Neural crest cell (in vitro differentiated cells): ENCODE data around the gene ZNF417. TPM values are rescaled to one million over a fixed set of nuclear protein-coding genes. Genes with fewer than 3 reads are reported as not detected.

Experiments
- DNase-seq: peaks from one replicate; pipeline ENCODE4 v3.0.0; 2021; ENCODE audit warnings: low read depth, mixed read lengths, low spot score
- H3K27ac Mint-ChIP-seq: one replicate; pipeline ENCODE4 v1.8.0; 2021; ENCODE audit warnings: mild to moderate bottlenecking, mixed read lengths; ENCODE audit not compliant: unreplicated experiment
- H3K27me3 Mint-ChIP-seq: 2 replicates; pipeline ENCODE4 v1.8.0; 2021; ENCODE audit warnings: low read depth, mild to moderate bottlenecking, mixed read lengths
- H3K36me3 Mint-ChIP-seq: 2 replicates; pipeline ENCODE4 v1.8.0; 2021; ENCODE audit warnings: low read depth, mild to moderate bottlenecking, mixed read lengths
- H3K4me1 Mint-ChIP-seq: 2 replicates; pipeline ENCODE4 v1.8.0; 2021; ENCODE audit warnings: mixed read lengths
- H3K4me3 Mint-ChIP-seq: one replicate; pipeline ENCODE4 v1.8.0; 2021; ENCODE audit warnings: mild to moderate bottlenecking, mixed read lengths
- H3K9me3 Mint-ChIP-seq: 2 replicates; pipeline ENCODE4 v1.8.0; 2021; ENCODE audit warnings: mixed read lengths
- CTCF ChIP-seq: fragments of 200-600 bp; sonication (generic); conservative IDR thresholded peaks from 2 replicates; pipeline ENCODE4 v1.5.0; 2021; ENCODE audit warnings: antibody characterized with exemption, mild to moderate bottlenecking
- total RNA-seq: library from RNA; stranded (reverse); gene quantifications from 2 replicates; pipeline ENCODE4 v1.2.1, GENCODE V29; 2021

Gene ZNF417
- total RNA-seq, 1 donor from 2014 or later = 23.3 TPM

GRCh38 chr19:57935731-57936130 is 19.3 kb upstream of the ZNF417 start:
- Mint-ChIP-seq H3K4me1 (peaks cover 12% of the 10 kb centered on the region), H3K27ac (no peak overlapping the region), H3K9me3 (peaks cover 35% of the 10 kb centered on the region), H3K36me3 (peaks cover 73% of the 10 kb centered on the region), H3K4me3 (peak overlapping the region; percentile 100), H3K27me3 (peaks cover 4% of the 10 kb centered on the region)
- TF ChIP-seq CTCF = no peak
- DNase-seq = no peak

- H3K9me3 Mint-ChIP-seq = peaks cover 36% of the 10 kb centered on the region
- H3K36me3 Mint-ChIP-seq = peaks cover 77% of the 10 kb centered on the region
Measured at GRCh38 chr19:57934820-57935665, 18.7 kb upstream of the ZNF417 start, which contains the start of gene ZNF418. Gene ZNF418 (minus strand): TSS chr19:57935402. CDS start chr19:57933822, 1,580 bp downstream.

GRCh38 chr19:57927587-57927986 is 11.2 kb upstream of the ZNF417 start:
- H3K27me3 Mint-ChIP-seq = no peaks in the 10 kb centered on the region
- no peak overlapping the region for H3K27ac Mint-ChIP-seq
- H3K9me3 Mint-ChIP-seq = peaks cover 32% of the 10 kb centered on the region
- peaks cover 88% of the 10 kb centered on the region for H3K36me3 Mint-ChIP-seq
- H3K4me3 Mint-ChIP-seq = peak overlapping the region; percentile 65
- DNase-seq = no peak
- TF ChIP-seq CTCF = no peak
- no peaks in the 10 kb centered on the region for H3K4me1 Mint-ChIP-seq

More at GRCh38 chr19:57934820-57935665, 18.7 kb upstream of the ZNF417 start, which contains the start of gene ZNF418:
- TF ChIP-seq CTCF = no peak
- Mint-ChIP-seq H3K4me3 (peak within 1 kb of the TSS; percentile 100), H3K4me1 (peaks cover 12% of the 10 kb centered on the region), H3K27ac (peak within 1 kb of the TSS; percentile 92), H3K27me3 (peaks cover 4% of the 10 kb centered on the region)
- DNase-seq = peak; percentile 53

GRCh38 chr19:57914531-57914930 is 1.9 kb downstream of the ZNF417 start:
- H3K4me1 Mint-ChIP-seq = peaks cover 26% of the 10 kb centered on the region
- no peak overlapping the region for H3K27ac Mint-ChIP-seq
- no peaks in the 10 kb centered on the region for H3K27me3 Mint-ChIP-seq
- H3K4me3 Mint-ChIP-seq = peak overlapping the region; percentile 93
- DNase-seq = no peak
- peaks cover 54% of the 10 kb centered on the region for H3K36me3 Mint-ChIP-seq
- TF ChIP-seq CTCF = no peak
- peaks cover 4% of the 10 kb centered on the region for H3K9me3 Mint-ChIP-seq

- Mint-ChIP-seq H3K27me3 (no peaks in the 10 kb centered on the region), H3K27ac (no peak overlapping the region), H3K4me1 (peaks cover 4% of the 10 kb centered on the region), H3K36me3 (peaks cover 43% of the 10 kb centered on the region), H3K4me3 (no peak overlapping the region), H3K9me3 (no peaks in the 10 kb centered on the region)
- TF ChIP-seq CTCF = no peak
- no peak for DNase-seq
Measured at GRCh38 chr19:57907394-57907793, 9.0 kb downstream of the ZNF417 start.
